GM12878 (cell line): ENCODE data around the gene TBC1D10B. TPM values are rescaled to one million over a fixed set of nuclear protein-coding genes. Genes with fewer than 3 reads are reported as not detected.
A peak's percentile ranks its signal among the peaks of the same experiment; 100 is the strongest.

Source experiments
- ATAC-seq: fragments of 200-7000 bp; cut with Tn5 transposase; 3 replicates; pipeline ENCODE4 v1.9.1; 2020; ENCODE audit warnings: mild to moderate bottlenecking, moderate library complexity
- BruUV-seq: library from RNA; stranded (reverse); fragments of 400-500 nt; replicated peaks from 2 replicates; lab custom pipeline; 2021; lab: Mats Ljungman, UMichigan
- CTCF ChIA-PET: fragments of 300-600 bp; sonication (Branson Sonifier 250); formaldehyde crosslinking; extraction: SDS; loops from one replicate; lab custom pipeline; 2021; ENCODE audit warnings: inconsistent platforms; lab: Yijun Ruan, JAX
- POLR2A ChIA-PET: fragments of 350-600 bp; formaldehyde crosslinking; extraction: SDS; loops from one replicate; lab custom pipeline; 2021; ENCODE audit warnings: inconsistent platforms; lab: Charles Lee
- RAD21 ChIA-PET: fragments of 300-600 bp; sonication (Branson Sonifier 250); formaldehyde crosslinking; loops from one replicate; lab custom pipeline; 2023; ENCODE audit warnings: antibody characterized with exemption; ENCODE audit not compliant: unreplicated experiment; lab: Charles Lee
- SMC1A ChIA-PET: fragments of 300-600 bp; sonication (Branson Sonifier 250); formaldehyde crosslinking; loops from one replicate; lab custom pipeline; 2023; ENCODE audit not compliant: unreplicated experiment, uncharacterized antibody; lab: Charles Lee
- DNase-seq: peaks from one replicate; pipeline ENCODE4 v3.0.0-alpha.2; 2011; ENCODE audit warnings: low read depth, low spot score
- FAIRE-seq: peaks from 3 replicates; lab custom pipeline; 2011; peaks lifted over from hg19 to GRCh38; lab: Jason Lieb, UNC
- H2AFZ ChIP-seq: 2 replicates; pipeline ENCODE4 v1.6.0; 2011; ENCODE audit warnings: low read depth, low read length, control low read depth; ENCODE audit not compliant: control insufficient read depth
- H3K27ac ChIP-seq: 2 replicates; pipeline ENCODE4 v1.5.1; 2011; ENCODE audit warnings: control low read depth; ENCODE audit not compliant: control insufficient read depth, insufficient read depth
- H3K27me3 ChIP-seq, 2 experiments: replicated peaks in 1 of 2; 2 replicates each; pipeline versions ENCODE4 v1.6.0 to v1.6.1; 2011; ENCODE audit warnings: low read length in 1 of 2; ENCODE audit not compliant: control insufficient read depth in 2 of 2, insufficient read depth in 2 of 2
- H3K36me3 ChIP-seq, 2 experiments: 2 replicates each; pipeline ENCODE4 v1.5.1; 2011; ENCODE audit warnings: low read length in 1 of 2; ENCODE audit not compliant: control insufficient read depth in 2 of 2, insufficient read depth in 2 of 2
- H3K4me1 ChIP-seq: 2 replicates; pipeline ENCODE4 v1.6.1; 2011; ENCODE audit warnings: mild to moderate bottlenecking, low read length, moderate library complexity, mixed read lengths; ENCODE audit not compliant: control insufficient read depth, insufficient read depth
- H3K4me2 ChIP-seq: 2 replicates; pipeline ENCODE4 v1.6.0; 2011; ENCODE audit warnings: control low read depth; ENCODE audit not compliant: control insufficient read depth, insufficient read depth
- H3K4me3 ChIP-seq: fragments of 200-600 bp; sonication (generic); 2 replicates; pipeline ENCODE4 v1.5.1; 2016
- H3K79me2 ChIP-seq: 2 replicates; pipeline ENCODE4 v1.6.0; 2011; ENCODE audit warnings: low read length; ENCODE audit not compliant: control insufficient read depth, insufficient read depth
- H3K9ac ChIP-seq: 2 replicates; pipeline ENCODE4 v1.8.0; 2011; ENCODE audit warnings: low read length, control low read depth, mixed read lengths; ENCODE audit not compliant: control insufficient read depth, insufficient read depth
- H3K9me3 ChIP-seq: replicated peaks from 3 replicates; pipeline ENCODE4 v1.5.1; 2011; ENCODE audit warnings: mild to moderate bottlenecking, low read length; ENCODE audit not compliant: control insufficient read depth, insufficient read depth
- H4K20me1 ChIP-seq: 2 replicates; pipeline ENCODE4 v1.6.0; 2011; ENCODE audit not compliant: control insufficient read depth, insufficient read depth
- ATF7 ChIP-seq: fragments of 450-650 bp; IDR thresholded peaks from 2 replicates; pipeline ENCODE4 v1.6.1; 2016; ENCODE audit warnings: low read depth, mild to moderate bottlenecking
- BACH1 ChIP-seq: fragments of 450-650 bp; IDR thresholded peaks from 2 replicates; pipeline ENCODE4 v1.6.1; 2017; ENCODE audit warnings: mild to moderate bottlenecking, borderline replicate concordance
- CHD4 ChIP-seq: fragments of 200-600 bp; sonication (generic); IDR thresholded peaks from 2 replicates; pipeline ENCODE4 v1.6.1; 2016; ENCODE audit warnings: mild to moderate bottlenecking
- EED ChIP-seq: sonication (generic); IDR thresholded peaks from 2 replicates; pipeline ENCODE4 v1.6.1; 2016; ENCODE audit warnings: antibody characterized with exemption, low read depth
- HDAC6 ChIP-seq: fragments of 200-600 bp; sonication (generic); IDR thresholded peaks from one replicate; pipeline ENCODE4 v1.8.0; 2017; ENCODE audit warnings: antibody characterized with exemption; ENCODE audit not compliant: unreplicated experiment
- MYB ChIP-seq: fragments of 150-350 bp; IDR thresholded peaks from 2 replicates; pipeline ENCODE4 v1.6.1; 2014; ENCODE audit warnings: mild to moderate bottlenecking, low read depth, low read length, borderline replicate concordance
- NR2C1 ChIP-seq: fragments of 450-650 bp; IDR thresholded peaks from 2 replicates; pipeline ENCODE4 v1.6.1; 2017; ENCODE audit warnings: antibody characterized with exemption, mild to moderate bottlenecking, moderate library complexity
- NRF1 ChIP-seq: conservative IDR thresholded peaks from 2 replicates; pipeline ENCODE4 v1.6.1; 2011; ENCODE audit warnings: mild to moderate bottlenecking, low read depth, low read length, improper control_type of control experiment
- PAX8 ChIP-seq: fragments of 450-650 bp; IDR thresholded peaks from 2 replicates; pipeline ENCODE4 v1.6.1; 2017; ENCODE audit warnings: mild to moderate bottlenecking, moderate library complexity
- PML ChIP-seq: IDR thresholded peaks from 2 replicates; pipeline ENCODE4 v1.6.1; 2012; ENCODE audit warnings: low read length, inconsistent platforms
- POLR2A ChIP-seq: IDR thresholded peaks from 2 replicates; pipeline ENCODE4 v1.6.1; 2011; ENCODE audit warnings: low read depth, mild to moderate bottlenecking, low read length
- RCOR1 ChIP-seq: conservative IDR thresholded peaks from 2 replicates; pipeline ENCODE4 v1.6.1; 2012; ENCODE audit warnings: low read depth, low read length, improper control_type of control experiment
- RELA ChIP-seq: fragments of 450-650 bp; IDR thresholded peaks from 2 replicates; pipeline ENCODE4 v1.8.0; 2014; ENCODE audit warnings: borderline replicate concordance; ENCODE audit not compliant: partially characterized antibody
- SUPT20H ChIP-seq: IDR thresholded peaks from 2 replicates; pipeline ENCODE4 v1.6.1; 2011; ENCODE audit warnings: low read depth, mild to moderate bottlenecking, low read length, moderate library complexity, borderline replicate concordance; ENCODE audit not compliant: control insufficient read depth
- WRNIP1 ChIP-seq: IDR thresholded peaks from 2 replicates; pipeline ENCODE4 v1.6.1; 2011; ENCODE audit warnings: low read depth, low read length, improper control_type of control experiment, borderline replicate concordance
- WGBS: methylation state at CpG from one replicate; pipeline ENCODE4 v1.1.6; 2016; ENCODE audit warnings: low lambda C conversion rate; ENCODE audit not compliant: insufficient replicate concordance, insufficient coverage; ENCODE audit errors: missing lambda C conversion rate; 5-methylcytosine and 5-hydroxymethylcytosine counted together
- in situ Hi-C: fragments of 300-500 bp; cut with MboI; formaldehyde crosslinking; loops from 9 replicates; pipeline ENCODE4 v1.14.3; 2018; ENCODE audit warnings: mixed read lengths
- intact Hi-C: fragments of 100-400 bp; cut with micrococcal nuclease; formaldehyde crosslinking; loops from one replicate; pipeline ENCODE4 v1.14.2; 2022; ENCODE audit not compliant: unreplicated experiment
- polyA plus RNA-seq, 11 experiments: library from polyadenylated mRNA; depleted of rRNA in 4 of 11; unstranded in 6 of 11; stranded (reverse) in 5 of 11; fragments of >200 nt; fragmentation: Nextera tagmentation in 4 of 11; fragmentation: Illumina TruSeq in 1 of 11; extraction: Ambion mirVana in 4 of 11; extraction: Trizol in 1 of 11; gene quantifications; 1 replicate in 1 of 11; 2 replicates in 10 of 11; pipeline versions ENCODE4 v1.2.1 to v1.2.3, GENCODE V29; 2011 to 2016; ENCODE audit warnings: inconsistent platforms in 2 of 11, missing spikeins in 2 of 11, low read depth in 1 of 11
- total RNA-seq, 4 experiments: library from RNA; depleted of rRNA in 3 of 4; stranded (reverse); fragments of >200 nt in 3 of 4; fragmentation: Illumina TruSeq in 1 of 4; extraction: Trizol in 1 of 4; gene quantifications; 2 replicates each; pipeline versions ENCODE4 v1.2.1 to v1.2.3, GENCODE V29; 2013 to 2021
- TF ChIP-seq, protein P1 (sequence below): IDR thresholded peaks from 2 replicates; pipeline ENCODE4 v1.6.1; 2011; ENCODE audit warnings: mild to moderate bottlenecking, low read depth, low read length, moderate library complexity; ENCODE audit not compliant: insufficient replicate concordance
- TF ChIP-seq, protein P2 (sequence below): fragments of 450-650 bp; IDR thresholded peaks from 2 replicates; pipeline ENCODE4 v1.6.1; 2016; ENCODE audit warnings: mild to moderate bottlenecking
- TF ChIP-seq, protein P3 (sequence below), 3 experiments: IDR thresholded peaks in 2 of 3; conservative IDR thresholded peaks in 1 of 3; 2 replicates each; pipeline ENCODE4 v1.5.1; 2011; ENCODE audit warnings: low read depth in 3 of 3, low read length in 3 of 3, mild to moderate bottlenecking in 3 of 3, control low read depth in 2 of 3, moderate library complexity in 2 of 3, inconsistent platforms in 1 of 3, mixed read lengths in 1 of 3; ENCODE audit not compliant: control insufficient read depth in 2 of 3, insufficient read depth in 1 of 3; ENCODE audit errors: extremely low read depth in 1 of 3

The TBC1D10B gene
- total and polyA plus RNA-seq, 10 of the 15 experiments (the other 5 are each of a cell fraction or from before 2014, with no cell fraction given): 2.2 to 51.2 (median 11.6) TPM

DNA sequence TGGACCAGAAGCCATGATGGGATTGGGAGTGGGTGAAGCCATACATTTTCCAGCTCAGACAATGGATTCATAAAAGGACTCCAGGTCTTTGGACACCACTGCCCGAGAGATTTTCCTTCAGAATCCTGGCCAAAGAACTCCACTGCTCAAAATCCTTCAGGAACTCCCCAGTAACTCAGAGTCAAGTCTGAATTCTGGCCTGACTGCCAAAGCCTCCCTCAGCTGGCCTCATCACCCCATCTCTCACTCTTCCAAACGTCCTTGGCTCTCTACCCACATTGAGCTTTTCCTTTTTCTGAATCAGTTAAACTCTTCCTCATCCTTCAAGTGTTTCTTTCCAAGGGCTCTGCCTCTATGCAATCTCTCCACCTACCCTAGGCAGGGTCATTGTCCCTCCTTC, 13.2 kb upstream of the TBC1D10B start (continued):
- TF ChIP-seq, protein P1, sequence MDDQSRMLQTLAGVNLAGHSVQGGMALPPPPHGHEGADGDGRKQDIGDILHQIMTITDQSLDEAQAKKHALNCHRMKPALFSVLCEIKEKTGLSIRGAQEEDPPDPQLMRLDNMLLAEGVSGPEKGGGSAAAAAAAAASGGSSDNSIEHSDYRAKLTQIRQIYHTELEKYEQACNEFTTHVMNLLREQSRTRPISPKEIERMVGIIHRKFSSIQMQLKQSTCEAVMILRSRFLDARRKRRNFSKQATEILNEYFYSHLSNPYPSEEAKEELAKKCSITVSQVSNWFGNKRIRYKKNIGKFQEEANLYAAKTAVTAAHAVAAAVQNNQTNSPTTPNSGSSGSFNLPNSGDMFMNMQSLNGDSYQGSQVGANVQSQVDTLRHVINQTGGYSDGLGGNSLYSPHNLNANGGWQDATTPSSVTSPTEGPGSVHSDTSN: no peak
- TF ChIP-seq SUPT20H: no peak
- no peak for TF ChIP-seq RELA

DNA sequence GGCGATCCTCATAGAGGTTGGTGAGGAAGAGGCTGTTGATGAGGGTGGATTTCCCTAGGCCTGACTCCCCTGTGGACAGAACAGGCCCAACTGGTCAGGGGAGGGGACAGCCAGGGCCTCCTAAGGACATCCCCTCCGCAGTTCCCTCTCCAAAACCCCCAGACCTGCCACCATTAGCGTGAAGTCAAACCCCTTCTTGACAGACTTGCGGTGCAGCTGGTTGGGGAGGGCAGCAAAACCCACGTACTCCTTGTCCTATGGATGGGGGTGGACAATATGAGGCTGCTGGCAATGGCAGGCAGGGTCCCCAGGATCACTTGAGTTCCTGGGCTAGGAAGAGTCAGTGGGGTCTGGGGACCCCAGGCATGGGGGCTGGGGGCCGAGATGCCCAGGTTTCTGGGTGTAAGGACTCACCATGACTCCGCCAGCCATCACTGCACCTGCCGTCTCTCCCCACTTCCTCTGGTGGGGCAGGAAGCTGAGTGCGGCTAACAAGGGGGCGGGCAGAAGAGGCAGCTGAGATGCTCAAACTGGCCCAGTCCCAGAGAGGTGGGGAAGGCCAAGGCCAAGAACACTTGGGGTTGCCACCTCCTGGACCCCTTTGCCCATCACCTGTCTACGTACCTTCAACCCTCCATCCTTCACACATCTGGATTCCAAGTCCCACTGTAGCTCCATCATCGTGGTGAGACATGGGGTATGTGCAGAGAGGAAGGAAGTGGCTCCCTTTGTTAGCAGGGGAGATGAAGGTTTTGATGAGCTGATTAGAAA, 12.0 kb upstream of the TBC1D10B start, which contains the start of gene SEPTIN1:
SEPTIN1 (minus strand) TSS at position 451 of the 771 bp plus-strand sequence; CDS start at position 432, 19 bp downstream.
- ChIA-PET CTCF (interaction anchor here (0.7 to 2.8 kb wide), 9 partner anchors 11 to 290 kb away, joined by 3 to 23 read pairs (median 4); partner anchors contain the start of genes CD2BP2, ZNF48 and ZNF771), POLR2A (interaction anchor here (0.9 to 4.3 kb wide), 14 partner anchors 10 to 317 kb away, joined by 3 to 37 read pairs (median 4); partner anchors contain the start of genes ALDOA, CD2BP2, TBC1D10B and ZNF48), RAD21 (interaction anchor here (0.7 to 3.2 kb wide), 12 partner anchors 11 to 290 kb away, joined by 3 to 25 read pairs (median 4); partner anchors contain the start of genes DCTPP1, TBC1D10B, TBX6 and ZNF48), SMC1A (interaction anchor here (0.6 to 3.3 kb wide), 13 partner anchors 9 to 275 kb away, joined by 3 to 12 read pairs (median 4); partner anchors contain the start of genes ZNF48 and ZNF771)
- Histone ChIP-seq H3K27ac (peak within 1 kb of the TSS; percentile 91), H3K9me3 (no peaks in the 10 kb centered on the region), H3K4me2 (peak within 1 kb of the TSS; percentile 94), H2AFZ (peak within 1 kb of the TSS; percentile 89), H3K79me2 (peaks cover 27% of the 10 kb centered on the region), H3K4me3 (peak within 1 kb of the TSS; percentile 97), H3K4me1 (peaks cover 26% of the 10 kb centered on the region), H3K9ac (peak within 1 kb of the TSS; percentile 76), H3K27me3 (no peaks in the 10 kb centered on the region), H4K20me1 (no peaks in the 10 kb centered on the region), H3K36me3 (peaks cover 0 to 4% of the 10 kb centered on the region in 2 experiments; a peak in 2 of 4 replicates)
- BruUV-seq: TSS peak; percentile 81
- intact Hi-C loops (no loop called here), in situ Hi-C loops (no loop called here)
- FAIRE-seq: peak; percentile 82
- 4% methylated on average over 10 of the region's 12 CpGs for WGBS
- ATAC-seq: peak; percentile 61
- peak; percentile 40 for DNase-seq
- TF ChIP-seq RCOR1 (no peak), WRNIP1 (no peak), ATF7 (peak; percentile 27; the same call in 1 of the 2 replicates), NR2C1 (no peak), POLR2A (peak; percentile 92), EED (no peak), NRF1 (no peak), PAX8 (no peak), CHD4 (no peak), HDAC6 (no peak), MYB (no peak), BACH1 (0 out of 2 replicates have a peak, but pooled peaks have one; percentile 11), PML (peak; percentile 84; the same call in 1 of the 2 replicates)
- TF ChIP-seq, protein P2, sequence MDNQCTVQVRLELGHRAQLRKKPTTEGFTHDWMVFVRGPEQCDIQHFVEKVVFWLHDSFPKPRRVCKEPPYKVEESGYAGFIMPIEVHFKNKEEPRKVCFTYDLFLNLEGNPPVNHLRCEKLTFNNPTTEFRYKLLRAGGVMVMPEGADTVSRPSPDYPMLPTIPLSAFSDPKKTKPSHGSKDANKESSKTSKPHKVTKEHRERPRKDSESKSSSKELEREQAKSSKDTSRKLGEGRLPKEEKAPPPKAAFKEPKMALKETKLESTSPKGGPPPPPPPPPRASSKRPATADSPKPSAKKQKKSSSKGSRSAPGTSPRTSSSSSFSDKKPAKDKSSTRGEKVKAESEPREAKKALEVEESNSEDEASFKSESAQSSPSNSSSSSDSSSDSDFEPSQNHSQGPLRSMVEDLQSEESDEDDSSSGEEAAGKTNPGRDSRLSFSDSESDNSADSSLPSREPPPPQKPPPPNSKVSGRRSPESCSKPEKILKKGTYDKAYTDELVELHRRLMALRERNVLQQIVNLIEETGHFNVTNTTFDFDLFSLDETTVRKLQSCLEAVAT: no peak
- TF ChIP-seq, protein P3, sequence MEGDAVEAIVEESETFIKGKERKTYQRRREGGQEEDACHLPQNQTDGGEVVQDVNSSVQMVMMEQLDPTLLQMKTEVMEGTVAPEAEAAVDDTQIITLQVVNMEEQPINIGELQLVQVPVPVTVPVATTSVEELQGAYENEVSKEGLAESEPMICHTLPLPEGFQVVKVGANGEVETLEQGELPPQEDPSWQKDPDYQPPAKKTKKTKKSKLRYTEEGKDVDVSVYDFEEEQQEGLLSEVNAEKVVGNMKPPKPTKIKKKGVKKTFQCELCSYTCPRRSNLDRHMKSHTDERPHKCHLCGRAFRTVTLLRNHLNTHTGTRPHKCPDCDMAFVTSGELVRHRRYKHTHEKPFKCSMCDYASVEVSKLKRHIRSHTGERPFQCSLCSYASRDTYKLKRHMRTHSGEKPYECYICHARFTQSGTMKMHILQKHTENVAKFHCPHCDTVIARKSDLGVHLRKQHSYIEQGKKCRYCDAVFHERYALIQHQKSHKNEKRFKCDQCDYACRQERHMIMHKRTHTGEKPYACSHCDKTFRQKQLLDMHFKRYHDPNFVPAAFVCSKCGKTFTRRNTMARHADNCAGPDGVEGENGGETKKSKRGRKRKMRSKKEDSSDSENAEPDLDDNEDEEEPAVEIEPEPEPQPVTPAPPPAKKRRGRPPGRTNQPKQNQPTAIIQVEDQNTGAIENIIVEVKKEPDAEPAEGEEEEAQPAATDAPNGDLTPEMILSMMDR (IDR thresholded peaks at IDR 0.05 in 2 of 3, conservative IDR thresholded peaks at IDR 0.05 in 1 of 3; ENCODE audit: control insufficient read depth in 2 of 3, extremely low read depth in 1 of 3, insufficient read depth in 1 of 3, low read depth in 3 of 3, low read length in 3 of 3): no peak
